Embryonic facial prominence (tissue), 1 donor: Measurements from ENCODE around the gene NKD2.
"Not testable (repeated sequence)": the region's sequence is repeated elsewhere in the genome, so short reads cannot be mapped to it uniquely, and the experiment has no call there.

ENCODE experiments used
- DNase-seq: peaks from one replicate; pipeline ENCODE4 v3.0.0-alpha.2; 2016; ENCODE audit errors: extremely low spot score

The NKD2 gene

DNA sequence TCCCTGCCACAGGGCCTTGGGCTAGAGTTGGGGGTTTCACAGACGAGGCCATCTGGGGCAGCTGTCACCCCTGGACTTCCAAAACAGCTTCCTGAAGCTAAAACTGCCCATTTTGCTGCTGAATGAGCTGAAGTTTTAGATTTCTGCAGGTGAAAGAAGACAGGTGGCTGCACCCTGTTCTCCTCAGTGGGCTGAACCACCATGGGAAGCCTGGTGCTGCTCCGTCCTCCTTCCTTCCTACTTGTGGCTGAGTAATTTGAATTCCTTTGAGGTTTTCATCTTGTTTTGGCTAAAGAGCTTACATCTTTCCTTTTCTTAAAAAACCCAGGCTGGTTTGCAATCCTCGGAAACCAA is 5.3 kb downstream of the NKD2 start:
- DNase-seq: no peak

DNA sequence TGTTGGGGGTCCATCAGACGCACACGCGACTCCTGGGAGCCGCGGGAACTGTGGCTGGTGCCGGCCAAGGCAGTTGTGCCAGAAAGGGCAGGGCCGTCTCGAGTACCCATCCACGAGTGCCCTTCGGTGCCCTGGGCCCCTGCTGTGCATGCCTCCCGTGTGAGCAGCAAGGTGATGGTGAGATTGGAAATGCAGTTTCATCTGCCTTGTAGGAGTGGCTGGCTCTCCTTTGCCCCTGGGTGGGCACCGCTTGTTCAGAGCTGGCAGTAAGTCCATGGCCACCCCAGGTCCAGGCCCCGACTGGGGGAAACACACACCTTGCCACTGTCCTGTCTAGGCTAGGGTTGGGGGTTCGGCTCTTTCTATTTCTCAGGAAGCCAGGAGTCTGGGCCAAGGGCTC is 5.7 kb downstream of the NKD2 start:
- DNase-seq: no peak

DNA sequence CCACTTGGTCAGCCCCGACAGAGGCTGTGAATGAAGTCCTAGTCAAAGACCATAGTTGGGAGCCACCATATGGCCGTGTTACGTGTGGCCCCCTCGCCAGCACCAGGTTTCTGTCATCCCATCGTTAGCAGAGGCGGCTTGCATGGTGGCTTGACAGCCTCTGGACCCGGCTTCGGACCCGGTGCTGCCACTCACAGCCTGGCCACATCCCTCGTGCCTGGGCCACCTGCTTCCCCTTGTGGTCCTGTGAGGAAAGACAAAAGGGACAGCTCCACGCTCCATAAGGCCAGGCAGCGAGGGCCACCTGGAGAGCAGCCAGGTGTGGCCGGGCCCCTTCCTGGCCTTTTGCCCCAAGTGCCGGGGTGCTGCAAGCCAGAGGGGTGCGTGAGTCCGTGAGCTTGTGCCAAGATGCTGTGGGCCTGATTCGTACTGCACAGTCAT is 6.2 kb downstream of the NKD2 start:
- no peak for DNase-seq

DNA sequence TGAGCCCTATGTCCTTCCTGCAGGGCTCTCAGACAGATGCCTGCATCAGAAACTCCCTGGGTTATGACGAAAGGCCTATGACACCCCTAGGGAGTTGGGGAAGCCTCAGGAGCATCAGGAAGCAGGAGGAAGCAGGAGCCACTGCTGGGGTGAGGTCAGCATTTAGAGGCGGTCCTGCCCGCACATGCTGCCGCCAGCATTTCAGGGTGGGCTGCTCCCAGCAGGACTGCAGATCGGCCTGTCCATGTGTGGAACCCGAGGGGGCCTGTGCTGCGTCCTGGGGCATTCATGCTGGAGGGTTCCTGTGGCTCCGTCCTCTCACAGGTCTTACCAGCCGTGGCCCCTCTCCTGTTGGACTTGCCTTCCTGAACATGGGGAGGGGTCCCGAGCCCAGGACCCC is 6.9 kb downstream of the NKD2 start:
- no peak for DNase-seq

DNA sequence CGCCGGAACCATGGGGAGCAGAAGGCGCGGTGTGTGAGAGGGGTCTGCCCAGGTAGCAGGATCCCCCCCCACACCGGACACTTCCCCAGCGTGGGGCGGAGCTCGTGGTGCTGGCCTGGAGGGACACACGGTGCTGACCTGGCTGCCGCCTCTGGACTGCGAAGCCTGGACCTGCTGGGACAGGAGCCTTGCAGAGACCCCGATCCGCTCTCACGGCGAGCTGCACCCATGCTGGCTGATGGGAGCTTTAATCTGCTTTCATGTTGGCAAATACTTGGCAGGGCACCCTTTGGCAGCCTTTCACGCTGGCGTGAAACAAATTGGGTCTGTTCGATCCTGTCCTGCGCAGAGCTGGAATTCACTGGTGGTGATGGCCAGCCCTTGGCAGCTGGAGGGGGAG is 7.4 kb downstream of the NKD2 start:
- no peak for DNase-seq

DNA sequence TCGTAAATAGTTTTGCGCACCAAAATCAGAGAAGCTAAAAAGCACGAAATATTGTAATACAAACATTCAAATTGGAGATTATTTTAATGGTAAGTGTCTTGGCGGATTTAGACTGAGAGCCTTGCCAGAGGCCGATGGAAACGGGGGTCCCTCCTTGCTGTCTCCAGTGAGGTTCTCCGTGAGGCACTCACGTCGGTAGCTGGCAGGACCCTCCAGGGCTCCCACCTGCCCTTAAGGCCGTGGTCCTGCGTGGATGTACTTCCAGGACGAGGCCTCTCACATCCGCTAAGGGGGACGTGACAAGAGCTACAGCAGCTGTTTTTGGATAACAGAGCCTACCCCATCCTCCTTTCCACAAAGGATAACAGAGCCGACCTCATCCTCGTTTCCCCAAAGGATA is 7.9 kb downstream of the NKD2 start:
- DNase-seq: no peak

DNA sequence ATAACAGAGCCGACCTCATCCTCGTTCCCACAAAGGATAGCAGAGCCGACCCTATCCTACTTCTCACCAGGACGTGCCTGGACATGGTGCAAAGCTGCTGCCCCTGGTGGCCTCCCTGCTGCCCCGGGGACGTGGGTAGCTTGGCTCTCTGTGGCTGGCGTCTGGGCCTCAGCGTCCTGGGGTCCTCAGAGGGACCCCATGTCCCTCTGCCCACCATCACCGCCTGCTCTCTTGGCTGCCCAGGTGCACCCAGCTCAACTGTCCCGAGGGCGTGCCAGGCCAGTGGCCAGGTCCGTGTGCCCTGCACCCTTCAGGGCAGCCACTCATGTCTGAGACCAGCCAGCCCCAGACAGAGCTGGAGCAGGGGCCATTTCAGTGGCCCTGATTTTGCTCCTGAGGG is 8.5 kb downstream of the NKD2 start:
- DNase-seq: no peak

DNA sequence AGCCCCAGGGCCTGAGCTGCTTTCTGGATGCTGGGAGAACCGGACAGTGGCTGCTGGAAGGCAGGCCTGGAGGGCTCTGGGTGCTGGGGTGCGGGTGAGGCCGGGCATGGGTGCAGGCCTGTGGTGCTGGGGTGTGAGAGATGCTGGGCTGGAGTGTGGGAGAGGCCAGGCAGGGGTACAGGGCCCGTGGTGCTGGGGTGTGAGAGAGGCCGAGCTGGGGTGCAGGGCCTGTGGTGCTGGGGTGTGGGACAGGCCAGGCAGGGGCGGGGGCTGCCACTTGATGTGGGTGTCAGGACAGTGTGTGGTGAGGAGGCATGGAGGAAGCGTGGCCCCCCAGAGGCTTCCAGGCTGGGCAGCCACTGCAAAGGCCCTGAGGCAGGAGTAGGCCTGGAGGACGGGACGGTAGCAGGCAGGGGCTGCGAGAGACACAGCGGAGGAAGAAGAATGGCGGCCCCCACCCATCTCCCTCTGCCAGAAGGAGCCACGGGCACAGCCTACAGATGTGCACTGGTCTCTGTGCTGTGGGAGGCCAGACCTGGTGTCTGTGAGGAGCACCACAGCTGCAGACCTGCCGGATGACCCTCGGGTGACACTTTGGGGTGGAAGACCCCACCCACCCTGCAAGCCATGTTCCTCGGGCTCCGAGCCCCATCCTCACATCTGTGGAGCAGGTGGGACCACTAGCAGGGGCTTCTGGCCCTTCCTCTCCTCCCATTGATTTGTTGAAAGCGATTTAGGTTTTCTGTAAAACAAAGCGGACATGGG is 9.3 kb downstream of the NKD2 start:
- no peak for DNase-seq

DNA sequence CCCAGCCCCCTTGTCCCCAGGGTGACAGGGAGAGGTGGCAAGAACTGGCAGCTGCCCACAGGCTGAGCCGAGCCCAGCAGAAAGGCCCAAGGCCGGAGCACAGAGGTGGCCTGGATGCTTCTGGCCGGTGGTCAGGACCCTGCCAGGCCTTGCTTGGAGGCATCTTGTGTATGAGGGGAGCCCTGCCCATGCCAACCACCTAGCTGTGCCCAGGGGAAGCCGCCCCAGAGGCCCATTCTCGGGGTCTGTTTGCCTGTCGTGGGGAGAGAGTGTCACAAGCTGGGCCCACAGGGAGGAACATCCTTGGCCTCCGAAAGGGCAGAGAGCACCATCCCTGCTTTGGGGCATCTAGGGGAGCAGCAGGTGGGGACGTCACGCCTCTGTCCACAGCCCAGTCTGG is 10.0 kb downstream of the NKD2 start:
- no peak for DNase-seq

DNA sequence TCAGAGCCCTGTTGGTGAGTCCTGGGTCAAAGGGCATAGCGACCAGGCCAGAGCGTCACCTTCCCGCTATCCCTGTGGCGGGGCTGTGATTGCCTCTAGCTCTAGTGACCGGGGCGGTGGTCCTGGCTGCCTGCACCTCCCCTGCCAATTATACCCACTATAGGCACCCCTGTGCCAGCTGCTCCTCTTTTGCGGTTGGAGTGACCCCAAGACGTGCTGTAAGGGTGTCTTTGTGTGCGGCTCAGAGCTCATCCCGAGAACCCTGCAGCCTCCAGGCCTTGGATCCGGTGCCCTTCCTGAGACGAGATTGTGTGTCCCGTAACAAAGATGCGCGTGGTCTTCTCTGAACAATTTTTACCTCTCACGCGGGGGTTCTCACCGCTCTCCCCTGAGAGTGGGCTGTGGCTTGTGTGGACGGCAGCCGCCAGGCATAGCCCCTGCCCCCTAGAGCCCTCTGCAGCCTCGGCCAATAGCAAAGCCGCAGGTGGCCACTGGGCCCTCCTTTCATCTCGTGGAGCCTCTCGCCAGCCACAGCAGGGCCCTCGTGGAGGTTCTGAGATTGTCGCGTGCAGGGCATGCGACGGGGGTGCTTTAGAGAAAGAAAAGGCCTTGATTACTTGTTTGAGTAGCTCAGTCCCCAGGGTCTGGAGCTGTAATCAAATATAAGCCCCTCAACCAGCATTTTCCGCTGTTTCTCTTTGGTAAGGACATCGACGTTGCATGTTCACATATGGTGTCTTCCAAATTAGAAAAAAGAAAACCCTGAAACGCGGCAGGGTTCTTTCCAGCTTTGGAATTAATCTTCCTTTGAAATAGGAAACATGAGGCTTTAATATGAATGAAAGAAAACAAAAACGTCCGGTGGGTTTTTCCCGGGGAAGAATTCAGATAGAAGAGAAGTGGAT is 10.7 kb downstream of the NKD2 start:
- DNase-seq: no peak

DNA sequence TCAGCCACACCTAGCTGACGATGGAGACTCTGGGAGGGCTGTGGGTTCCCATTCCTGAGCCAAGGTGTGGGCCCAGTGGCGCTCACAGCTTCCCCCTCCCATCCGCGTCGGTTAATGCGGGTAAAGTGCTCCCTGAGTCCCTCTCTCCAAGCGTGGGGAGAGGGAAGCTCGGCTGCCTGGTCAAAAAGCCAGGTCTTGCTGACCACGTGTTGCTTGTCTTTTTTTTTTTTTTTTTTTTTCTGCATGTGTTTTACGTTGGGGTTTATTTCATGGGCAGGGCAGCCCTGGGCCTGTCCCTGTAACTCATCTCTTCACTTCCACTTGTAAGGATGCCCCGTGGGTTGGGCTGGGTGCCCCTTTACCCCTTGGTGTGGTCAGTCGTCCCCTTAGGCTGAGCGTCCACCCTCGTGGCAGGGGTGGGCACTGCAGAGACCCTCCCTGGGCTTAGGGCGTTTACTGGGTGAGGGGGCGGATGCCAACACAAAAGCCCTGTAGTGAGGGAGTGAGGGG is 11.9 kb downstream of the NKD2 start:
- no peak for DNase-seq

DNA sequence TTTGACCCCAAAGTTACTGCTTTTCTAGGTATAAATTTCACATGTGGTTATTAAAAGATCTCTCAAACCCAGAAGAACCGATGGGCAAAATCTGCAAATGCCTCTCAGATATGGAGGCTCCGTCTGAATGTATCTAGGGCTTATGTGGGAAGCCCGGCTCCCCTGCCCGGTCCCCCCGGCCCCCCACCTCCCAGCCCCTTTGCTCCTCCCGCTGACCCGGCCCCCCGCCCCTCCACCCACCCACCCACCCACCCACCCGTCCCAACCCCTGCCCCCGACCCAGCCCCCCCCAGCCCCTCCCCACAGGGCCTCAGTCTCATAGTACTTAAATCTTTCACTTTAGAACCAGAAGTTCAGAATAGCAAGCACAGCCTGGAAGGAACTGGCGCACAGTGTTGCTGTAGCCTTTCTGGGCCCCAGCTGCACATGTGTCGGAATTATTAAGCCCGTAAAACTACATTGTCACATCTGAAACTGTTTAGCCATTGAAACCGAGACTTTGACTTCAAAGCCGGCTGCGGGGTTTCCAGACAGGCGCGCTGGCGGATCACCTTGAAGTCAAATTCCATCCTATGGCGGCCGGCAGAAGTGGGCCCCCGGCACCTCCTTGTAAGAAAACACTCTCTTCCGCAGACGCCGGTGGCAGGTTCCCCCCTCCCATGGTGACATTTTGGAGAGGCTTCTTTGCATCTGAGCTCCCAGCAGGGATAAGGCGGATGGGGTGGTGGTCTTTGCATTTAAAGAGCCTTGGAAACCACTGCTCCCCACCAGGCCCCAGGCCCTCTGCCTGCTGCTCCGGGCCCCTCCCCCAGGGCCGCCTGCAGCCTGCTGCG is 12.8 kb downstream of the NKD2 start:
- peak; percentile 90 for DNase-seq

DNA sequence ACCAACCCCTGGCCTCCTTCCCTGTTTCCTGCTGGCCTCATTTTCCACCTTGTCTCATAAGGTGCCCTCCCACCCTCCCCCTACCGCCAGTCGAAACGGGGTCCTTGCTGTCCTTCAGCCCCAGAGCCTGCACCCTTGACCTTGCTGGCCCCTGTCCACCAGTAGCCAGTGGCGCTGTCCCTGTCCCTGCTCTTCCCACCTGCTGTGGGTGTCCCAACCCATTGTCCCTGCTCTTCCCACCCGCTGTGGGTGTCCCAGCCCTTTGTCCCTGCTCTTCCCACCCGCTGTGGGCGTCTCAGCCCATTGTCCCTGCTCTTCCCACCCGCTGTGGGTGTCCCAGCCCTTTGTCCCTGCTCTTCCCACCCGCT is 13.4 kb downstream of the NKD2 start:
- not testable (repeated sequence) for DNase-seq

DNA sequence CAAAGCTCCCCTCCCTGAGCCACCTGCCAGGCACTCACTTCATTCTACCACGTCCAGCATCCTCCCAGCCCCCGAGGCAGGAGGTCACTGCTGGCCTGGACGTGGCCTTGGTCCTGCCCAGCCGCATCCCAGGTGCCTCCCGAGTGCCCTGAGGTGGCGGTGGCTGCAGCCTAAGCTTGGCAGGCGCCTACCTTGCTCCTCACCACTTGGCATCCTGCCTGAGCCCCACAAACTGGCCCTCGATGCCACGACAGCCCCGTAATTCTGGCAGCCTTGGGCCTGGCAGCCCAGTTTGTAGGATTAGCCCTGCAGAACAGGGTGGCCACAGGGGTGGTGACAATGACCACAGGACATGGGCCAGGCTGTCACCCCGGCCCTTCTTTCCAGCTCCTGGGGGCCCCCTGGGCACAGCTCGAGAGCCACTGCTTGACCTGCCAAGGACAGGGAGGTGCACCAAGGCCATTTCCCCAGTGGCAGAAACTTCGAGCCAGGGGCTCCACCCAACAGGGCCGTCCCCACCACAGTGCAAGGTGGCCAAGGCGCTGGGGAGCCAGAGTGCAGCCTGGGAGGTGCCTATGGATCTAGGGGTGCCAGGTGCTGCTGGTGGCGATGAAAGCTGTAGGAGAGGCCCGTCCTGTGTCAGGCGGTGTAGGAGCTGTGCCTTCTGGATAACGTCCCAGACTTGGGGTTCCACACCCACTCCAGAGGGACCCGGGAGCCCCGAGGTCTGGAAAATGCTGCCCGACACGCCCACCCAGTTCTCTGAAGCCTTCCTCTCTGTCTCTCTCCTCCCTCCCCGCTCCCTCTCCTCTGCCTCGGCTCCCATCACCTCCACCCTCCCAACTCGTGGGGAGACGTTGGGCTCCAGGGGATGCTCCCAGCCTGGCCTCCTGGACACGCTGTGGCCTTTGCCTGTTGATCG is 18.4 kb downstream of the NKD2 start:
- no peak for DNase-seq

DNA sequence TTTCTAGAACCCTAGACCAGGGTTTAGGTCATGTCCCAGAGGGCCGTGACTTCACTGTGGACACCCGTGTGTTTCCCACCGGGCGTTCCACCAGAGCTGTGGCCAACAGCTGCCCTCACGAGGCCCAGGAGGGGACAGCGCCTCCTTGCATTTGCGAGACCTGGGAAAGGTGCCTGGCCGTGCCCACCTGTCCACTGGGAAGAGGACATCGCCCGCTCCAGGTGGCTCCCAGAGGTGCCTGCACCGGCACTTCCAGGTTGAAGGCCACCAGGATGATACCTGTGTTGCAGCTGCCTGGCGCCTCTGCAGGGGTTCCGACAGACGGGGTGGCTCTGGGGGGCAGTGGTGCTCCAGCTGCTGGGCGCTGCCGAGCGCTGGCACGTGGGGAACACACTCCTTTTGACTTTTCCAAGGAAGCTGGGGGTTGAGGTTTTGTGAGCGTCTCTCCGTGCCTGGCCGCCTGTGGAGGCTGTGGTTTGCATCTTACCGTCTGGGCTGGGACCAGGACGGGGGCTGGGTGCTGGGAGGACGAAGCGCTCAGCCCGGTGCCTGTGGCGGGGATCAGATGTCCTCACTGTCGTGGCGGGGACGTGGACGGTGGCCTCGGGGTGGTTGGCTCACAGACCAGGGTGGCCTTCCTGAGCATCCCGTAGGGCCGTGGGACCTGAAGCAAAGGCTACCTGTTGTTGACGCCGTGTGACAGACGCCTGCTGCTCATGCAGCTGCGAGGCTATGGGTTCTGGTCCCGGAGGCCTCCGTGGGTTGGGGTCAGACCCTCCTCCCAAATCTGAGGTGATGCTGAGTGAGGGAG is 19.2 kb downstream of the NKD2 start:
- no peak for DNase-seq

DNA sequence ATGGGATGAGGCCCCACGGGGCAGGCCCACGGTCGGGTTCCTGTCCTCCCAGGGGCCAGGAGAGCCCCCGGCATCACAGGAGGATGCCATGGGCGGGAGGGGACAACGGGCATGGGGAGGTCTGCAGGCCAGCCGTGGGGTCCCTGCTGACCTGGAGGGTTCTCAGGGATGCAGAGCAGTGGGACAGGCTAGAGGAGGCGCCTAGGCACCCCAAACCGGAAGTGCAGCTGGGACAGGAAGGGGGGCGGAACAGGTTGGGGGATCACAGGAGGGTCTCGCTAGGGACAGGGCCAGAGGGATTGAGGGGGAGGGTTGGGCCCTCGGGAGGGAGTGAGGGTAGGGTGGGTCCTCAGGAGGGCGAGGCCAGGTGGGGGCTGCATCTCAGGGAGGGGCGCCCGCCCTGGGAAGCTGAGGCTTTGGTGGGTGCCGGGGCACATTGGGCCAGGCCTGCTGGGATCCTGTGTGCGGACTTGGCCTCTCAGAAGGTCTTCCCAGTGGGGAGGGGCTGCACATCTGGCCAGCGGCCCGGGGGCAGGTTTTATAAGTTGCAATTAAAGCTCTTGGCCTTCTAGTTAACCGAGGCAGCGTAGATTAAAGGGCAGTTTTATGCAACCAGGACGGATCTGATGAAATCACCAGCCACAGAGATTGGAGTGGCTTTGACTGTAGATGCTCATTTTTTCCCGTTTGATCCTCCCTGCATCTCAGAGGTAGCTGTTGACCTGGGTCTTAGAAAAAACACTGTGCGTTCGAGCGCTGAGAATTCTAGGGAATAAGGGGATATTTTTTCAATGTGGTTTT is 20.1 kb downstream of the NKD2 start:
- DNase-seq: no peak

DNA sequence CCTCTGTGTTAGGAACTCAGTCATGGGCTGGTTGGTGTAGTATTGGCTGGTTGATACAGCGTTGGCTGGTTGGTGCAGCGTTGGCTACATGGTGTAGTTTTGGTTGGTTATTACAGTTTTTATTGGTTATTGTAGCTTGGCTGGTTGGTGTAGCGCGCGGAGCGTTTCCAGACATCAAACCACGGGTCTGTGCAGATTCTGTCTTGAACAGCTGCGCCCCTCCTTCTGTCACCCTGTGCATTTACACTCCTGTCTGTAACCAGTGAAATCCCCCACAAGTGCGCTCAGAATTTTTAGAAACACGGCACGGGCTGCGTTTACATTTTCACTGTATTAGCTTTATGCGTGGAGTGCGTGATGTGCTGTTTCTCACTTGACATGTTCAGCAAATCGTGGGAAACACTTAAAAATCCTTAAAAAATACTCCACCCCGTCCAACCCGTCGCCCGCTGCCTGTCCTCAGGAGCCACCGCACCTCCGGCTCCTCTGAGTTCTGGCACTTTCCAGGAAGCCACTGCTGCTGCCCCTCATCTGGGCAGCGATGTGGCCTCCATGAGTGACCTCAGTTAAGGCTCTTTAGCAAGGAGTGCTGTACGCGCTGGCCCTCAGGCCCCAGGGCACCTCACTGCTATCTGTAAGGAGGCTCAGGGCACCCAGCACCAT is 20.8 kb downstream of the NKD2 start:
- no peak for DNase-seq

DNA sequence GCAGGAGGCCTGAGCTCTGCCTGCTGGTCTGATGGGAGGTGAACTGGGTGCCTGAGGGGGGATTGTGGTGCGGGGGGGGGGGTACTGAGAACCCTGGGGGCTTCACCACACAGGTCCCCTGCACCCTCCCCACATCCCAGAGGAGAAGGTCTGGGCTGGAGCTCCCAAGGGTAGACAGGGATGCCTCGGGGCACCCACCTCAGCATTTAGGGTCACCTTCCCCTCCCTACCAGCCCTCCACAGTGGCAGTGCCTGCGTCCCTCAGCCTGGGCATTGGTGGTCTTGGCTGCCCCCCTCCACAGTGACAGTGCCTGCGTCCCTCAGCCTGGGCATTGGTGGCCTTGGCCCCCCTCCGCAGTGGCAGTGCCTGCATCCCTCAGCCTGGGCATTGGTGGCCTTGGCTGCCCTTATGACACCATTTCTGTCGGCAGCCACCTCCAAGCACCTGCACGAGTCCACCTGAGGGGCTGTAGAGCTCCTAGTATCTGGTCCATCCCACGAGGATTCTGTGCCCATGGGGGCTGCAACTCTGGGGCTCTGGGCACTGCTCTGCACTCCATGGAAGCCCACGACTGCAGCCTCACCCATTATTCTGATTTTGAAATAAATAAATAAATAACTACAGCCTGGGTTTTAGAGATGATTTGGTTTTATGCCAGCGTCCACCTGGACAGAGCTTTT is 21.5 kb downstream of the NKD2 start:
- DNase-seq: no peak
